Epithelial cell of proximal tubule (primary cell): ENCODE data around the gene GPR37. TPM values are rescaled to one million over a fixed set of nuclear protein-coding genes. Genes with fewer than 3 reads are reported as not detected.

Experiments used
- DNase-seq: peaks from one replicate; pipeline ENCODE4 v3.0.0-alpha.2; 2011; ENCODE audit warnings: low read depth
- H3K4me3 ChIP-seq: 2 replicates; pipeline ENCODE4 v1.5.1; 2011; ENCODE audit warnings: low read depth, mild to moderate bottlenecking, low read length
- total RNA-seq: library from RNA; depleted of rRNA; stranded (reverse); fragments of >200 nt; gene quantifications from 2 replicates; pipeline ENCODE4 v1.2.3, GENCODE V29; 2015
- TF ChIP-seq, protein P1 (sequence below): conservative IDR thresholded peaks from 2 replicates; pipeline ENCODE4 v1.5.1; 2012; ENCODE audit warnings: low read depth, mild to moderate bottlenecking, low read length

The GPR37 gene
- total RNA-seq, 1 donor from 2014 or later: 2.3 TPM

DNA sequence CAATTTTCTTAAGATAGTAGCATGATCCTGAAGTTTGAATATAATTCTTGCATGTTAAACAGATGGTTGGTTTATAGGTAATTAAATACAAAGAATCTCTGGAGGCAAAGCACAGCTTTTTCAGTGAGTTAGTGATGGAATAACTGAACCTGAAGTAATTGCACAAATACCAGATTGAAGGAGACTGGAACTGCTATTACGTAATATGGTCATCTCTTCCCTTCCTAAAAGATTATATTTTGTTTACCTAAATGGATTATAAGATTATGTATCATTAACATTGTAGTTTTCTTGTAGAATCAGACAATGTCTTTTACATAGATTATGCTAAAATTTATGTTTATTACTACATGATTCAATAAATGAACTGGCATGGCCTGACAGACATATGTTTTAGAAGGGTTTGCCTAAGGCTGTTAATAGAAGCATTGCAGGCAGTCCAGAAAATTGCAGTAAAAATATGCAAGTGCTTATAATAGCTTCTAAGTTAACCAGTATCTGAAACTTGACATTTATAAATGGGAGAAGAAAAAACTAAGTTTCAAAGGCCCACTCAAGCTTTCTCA is 35.8 kb upstream of the GPR37 start:
- DNase-seq: no peak
- no peak overlapping the region for H3K4me3 ChIP-seq
- TF ChIP-seq, protein P1, sequence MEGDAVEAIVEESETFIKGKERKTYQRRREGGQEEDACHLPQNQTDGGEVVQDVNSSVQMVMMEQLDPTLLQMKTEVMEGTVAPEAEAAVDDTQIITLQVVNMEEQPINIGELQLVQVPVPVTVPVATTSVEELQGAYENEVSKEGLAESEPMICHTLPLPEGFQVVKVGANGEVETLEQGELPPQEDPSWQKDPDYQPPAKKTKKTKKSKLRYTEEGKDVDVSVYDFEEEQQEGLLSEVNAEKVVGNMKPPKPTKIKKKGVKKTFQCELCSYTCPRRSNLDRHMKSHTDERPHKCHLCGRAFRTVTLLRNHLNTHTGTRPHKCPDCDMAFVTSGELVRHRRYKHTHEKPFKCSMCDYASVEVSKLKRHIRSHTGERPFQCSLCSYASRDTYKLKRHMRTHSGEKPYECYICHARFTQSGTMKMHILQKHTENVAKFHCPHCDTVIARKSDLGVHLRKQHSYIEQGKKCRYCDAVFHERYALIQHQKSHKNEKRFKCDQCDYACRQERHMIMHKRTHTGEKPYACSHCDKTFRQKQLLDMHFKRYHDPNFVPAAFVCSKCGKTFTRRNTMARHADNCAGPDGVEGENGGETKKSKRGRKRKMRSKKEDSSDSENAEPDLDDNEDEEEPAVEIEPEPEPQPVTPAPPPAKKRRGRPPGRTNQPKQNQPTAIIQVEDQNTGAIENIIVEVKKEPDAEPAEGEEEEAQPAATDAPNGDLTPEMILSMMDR: no peak

DNA sequence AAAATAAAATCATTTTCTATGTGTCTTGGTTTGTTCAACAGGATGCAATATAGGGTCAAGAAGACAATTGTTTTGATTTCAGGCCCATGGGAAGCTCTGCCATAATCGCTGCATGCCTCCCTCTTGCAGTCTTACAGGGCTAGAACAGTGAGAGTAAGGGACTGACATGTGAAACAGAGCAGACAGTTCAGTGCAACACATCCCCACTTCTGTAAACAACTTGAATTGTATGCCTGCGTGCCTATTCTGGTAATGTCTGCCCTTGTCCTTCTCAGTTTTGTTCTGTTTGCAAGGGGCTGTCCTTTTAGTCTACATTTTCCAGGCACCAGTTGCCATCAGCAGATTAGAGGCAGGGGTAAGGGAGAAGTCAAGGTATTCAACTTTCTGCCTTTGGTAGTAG is 34.8 kb upstream of the GPR37 start:
- TF ChIP-seq, protein P1: no peak
- H3K4me3 ChIP-seq: no peak overlapping the region
- DNase-seq: no peak

DNA sequence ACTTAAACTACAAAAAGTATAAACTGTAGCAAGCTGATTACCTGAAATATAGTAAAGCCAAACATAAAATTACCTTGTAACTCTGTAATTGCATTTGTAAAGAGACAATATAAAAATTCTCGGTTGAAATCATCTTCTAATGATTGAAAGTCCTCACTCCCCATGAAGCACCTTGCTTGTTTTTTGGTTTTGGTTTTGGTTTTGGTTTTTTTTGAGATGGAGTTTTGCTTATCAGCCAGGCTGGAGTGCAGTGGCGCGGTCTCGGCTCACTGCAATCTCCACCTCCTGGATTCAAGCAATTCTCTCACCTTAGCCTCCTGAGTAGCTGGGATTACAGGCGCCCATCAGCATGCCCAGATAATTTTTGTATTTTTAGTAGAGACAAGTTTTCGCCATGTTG is 33.9 kb upstream of the GPR37 start:
- TF ChIP-seq, protein P1: no peak
- DNase-seq: no peak
- no peak overlapping the region for H3K4me3 ChIP-seq

DNA sequence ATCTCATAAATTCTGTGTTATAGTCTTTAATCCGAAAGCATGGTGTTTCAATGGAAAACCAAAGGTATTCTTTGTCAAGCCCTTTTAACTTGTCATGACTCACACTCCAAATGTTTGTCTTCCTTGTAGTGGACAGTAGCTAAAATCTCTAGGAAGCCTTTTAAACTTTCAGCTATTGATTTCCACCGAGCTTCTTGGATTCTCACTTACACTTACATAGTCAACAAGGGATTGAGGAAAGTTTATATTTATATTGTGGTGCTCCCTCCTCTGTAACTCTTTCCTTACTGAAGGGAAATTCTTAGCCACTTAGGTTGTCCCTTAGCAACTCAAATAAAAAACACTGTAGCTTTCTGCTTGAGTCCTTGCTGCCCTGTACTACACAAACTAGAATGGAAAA is 31.2 kb upstream of the GPR37 start:
- no peak for DNase-seq
- H3K4me3 ChIP-seq: no peak overlapping the region
- TF ChIP-seq, protein P1: no peak

DNA sequence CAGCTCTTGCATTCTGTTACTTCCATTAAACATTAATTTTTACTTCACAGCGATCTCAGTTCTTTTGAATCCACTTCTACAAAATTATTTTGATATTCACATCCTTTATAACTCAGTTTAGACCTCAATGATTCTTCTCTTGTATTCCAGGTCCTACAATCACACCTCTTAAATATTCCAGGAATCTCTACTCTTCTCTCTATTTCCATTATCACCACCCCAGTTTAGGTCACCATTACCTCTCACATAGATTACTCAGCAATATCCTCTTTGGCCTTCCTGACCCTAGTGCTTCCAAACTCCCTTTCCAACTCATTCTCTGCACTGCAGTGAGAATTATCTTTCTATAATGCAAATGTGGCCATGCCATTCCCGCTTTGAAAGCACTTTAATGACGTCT is 27.1 kb upstream of the GPR37 start:
- TF ChIP-seq, protein P1: no peak
- DNase-seq: no peak
- H3K4me3 ChIP-seq: no peak overlapping the region

DNA sequence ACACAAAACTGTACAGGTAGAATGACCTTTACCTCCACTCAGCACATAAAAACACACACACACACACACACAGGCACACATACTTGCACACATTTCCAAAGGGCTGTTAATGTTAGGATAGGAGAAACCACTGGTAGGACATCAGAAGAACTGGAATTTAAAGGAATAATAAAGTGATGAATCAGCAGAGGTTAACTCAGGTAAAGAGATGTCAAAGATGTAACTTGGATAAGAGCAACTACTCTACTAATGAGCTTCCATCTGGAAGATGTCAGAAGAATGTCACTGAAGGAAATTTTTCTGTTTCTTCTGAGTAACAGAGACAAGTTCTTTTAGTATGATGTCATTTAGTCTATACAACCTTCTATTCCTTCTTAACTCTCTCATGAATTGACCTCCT is 26.4 kb upstream of the GPR37 start:
- DNase-seq: no peak
- TF ChIP-seq, protein P1: no peak
- no peak overlapping the region for H3K4me3 ChIP-seq

DNA sequence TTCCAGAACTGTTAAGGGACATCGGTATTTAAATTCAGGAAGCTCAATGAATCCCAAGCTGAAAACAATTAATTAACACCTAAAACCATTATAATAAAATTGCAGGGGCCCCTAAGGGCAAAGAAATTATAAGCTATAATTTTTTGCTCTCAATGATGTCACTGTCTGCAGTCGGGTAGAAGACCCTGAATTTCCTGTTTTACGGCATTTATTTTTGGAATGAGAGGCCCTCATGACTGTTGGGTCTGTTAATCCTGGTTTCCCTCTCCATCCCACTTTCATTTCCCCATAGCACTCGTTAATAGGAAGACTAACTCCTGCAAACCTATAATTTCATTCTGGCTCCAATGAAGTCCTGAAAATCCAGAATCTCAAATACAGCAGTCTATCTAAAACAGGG is 25.8 kb upstream of the GPR37 start:
- TF ChIP-seq, protein P1: no peak
- no peak overlapping the region for H3K4me3 ChIP-seq
- DNase-seq: no peak
